Coronary artery (tissue), 2 donors: ENCODE measurements around the gene CTIF.

Experiments used
- DNase-seq: peaks from one replicate; pipeline ENCODE4 v3.0.0-alpha.2; 2017; ENCODE audit warnings: low spot score
- H3K27ac ChIP-seq, 2 donors: fragments of 200-600 bp; sonication (generic); one replicate each; pipeline ENCODE4 v1.5.1; 2016 to 2019
- H3K4me3 ChIP-seq: fragments of 200-600 bp; sonication (generic); 2 replicates; pipeline ENCODE4 v1.5.1; 2016; ENCODE audit warnings: mild to moderate bottlenecking, moderate library complexity
- TF ChIP-seq, protein P1 (sequence below): fragments of 200-600 bp; sonication (generic); IDR thresholded peaks from one replicate; pipeline ENCODE4 v1.5.1; 2019; ENCODE audit warnings: antibody characterized with exemption

CTIF gene

DNA sequence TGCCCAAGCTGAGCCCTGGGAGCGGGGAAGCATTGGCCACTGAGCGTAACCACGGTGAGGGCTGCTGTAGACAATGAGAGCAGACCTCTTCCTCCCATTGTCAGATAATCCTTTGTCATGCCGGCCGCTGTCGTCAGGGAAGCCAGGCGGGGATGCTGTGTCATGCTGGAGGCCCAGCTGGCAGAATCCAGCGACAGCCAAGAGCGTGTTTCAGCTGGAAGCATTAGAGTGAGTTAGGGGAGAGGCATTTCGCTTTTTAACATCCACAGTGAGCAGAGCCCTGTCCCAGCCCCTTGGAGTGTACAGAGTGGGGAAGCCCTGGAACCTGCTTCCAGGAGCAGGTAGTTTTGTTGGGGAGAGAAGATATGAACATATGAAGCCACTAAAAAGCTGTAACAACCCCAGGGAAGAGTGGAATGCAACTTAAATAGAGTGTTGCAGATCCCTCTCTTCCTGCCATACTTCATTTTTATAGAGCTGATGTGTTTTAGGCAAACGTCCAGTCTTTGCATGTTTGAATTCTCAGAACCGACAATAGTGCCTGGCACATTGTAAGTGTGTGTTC, 7.0 kb downstream of the CTIF start:
- H3K4me3 ChIP-seq = peak overlapping the region; percentile 42
- DNase-seq = peak; percentile 81
- H3K27ac ChIP-seq = peak overlapping the region; percentile 42 to 82
- TF ChIP-seq, protein P1, sequence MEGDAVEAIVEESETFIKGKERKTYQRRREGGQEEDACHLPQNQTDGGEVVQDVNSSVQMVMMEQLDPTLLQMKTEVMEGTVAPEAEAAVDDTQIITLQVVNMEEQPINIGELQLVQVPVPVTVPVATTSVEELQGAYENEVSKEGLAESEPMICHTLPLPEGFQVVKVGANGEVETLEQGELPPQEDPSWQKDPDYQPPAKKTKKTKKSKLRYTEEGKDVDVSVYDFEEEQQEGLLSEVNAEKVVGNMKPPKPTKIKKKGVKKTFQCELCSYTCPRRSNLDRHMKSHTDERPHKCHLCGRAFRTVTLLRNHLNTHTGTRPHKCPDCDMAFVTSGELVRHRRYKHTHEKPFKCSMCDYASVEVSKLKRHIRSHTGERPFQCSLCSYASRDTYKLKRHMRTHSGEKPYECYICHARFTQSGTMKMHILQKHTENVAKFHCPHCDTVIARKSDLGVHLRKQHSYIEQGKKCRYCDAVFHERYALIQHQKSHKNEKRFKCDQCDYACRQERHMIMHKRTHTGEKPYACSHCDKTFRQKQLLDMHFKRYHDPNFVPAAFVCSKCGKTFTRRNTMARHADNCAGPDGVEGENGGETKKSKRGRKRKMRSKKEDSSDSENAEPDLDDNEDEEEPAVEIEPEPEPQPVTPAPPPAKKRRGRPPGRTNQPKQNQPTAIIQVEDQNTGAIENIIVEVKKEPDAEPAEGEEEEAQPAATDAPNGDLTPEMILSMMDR = no peak

DNA sequence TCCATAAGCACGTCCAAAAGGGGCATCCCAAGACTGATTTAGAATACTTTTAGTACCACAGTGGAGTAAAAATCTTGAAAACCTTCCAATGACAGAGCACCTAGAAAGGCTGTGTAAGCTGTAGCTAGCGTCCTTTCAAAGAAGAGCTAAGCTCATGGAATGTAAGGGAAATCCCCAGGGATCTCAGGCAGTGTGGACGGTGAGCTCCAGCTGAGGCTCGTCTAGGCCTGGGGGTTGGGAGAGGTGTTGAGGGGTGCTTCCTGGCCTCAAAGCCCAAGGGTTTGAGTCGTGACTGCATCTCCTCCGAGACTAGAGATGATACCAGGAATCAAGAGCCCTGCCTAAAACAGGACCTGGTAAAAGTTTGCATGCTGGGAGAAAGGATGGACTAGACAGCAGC, 7.6 kb downstream of the CTIF start:
- DNase-seq = peak; percentile 69
- peak overlapping the region; percentile 42 to 82 for H3K27ac ChIP-seq
- TF ChIP-seq, protein P1 = no peak
- no peak overlapping the region for H3K4me3 ChIP-seq

DNA sequence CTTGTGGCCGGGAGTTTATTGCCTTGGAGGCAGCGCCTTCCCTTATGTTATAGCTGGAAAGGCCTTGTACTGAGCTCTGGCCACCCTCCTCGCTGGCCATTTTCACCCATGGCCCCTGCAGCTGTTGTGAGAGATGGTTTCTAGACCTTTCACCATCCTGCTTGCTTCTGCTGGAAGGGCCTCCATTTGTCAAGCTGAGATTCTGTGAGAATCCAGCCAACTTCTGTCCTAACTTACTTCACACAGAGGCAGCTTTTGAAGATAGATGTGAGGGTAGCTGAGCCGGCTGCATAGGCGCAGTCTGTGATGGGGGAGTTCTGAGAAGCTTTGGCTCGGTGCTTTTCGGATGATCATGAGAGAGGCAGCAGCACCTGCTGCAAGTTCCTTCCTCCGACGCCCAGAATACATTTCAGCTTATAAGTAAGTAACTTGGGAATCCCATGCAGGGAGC, 8.7 kb downstream of the CTIF start:
- peak overlapping the region; percentile 45 to 82 for H3K27ac ChIP-seq
- DNase-seq = peak; percentile 61
- TF ChIP-seq, protein P1 = no peak
- peak overlapping the region; percentile 30 for H3K4me3 ChIP-seq

DNA sequence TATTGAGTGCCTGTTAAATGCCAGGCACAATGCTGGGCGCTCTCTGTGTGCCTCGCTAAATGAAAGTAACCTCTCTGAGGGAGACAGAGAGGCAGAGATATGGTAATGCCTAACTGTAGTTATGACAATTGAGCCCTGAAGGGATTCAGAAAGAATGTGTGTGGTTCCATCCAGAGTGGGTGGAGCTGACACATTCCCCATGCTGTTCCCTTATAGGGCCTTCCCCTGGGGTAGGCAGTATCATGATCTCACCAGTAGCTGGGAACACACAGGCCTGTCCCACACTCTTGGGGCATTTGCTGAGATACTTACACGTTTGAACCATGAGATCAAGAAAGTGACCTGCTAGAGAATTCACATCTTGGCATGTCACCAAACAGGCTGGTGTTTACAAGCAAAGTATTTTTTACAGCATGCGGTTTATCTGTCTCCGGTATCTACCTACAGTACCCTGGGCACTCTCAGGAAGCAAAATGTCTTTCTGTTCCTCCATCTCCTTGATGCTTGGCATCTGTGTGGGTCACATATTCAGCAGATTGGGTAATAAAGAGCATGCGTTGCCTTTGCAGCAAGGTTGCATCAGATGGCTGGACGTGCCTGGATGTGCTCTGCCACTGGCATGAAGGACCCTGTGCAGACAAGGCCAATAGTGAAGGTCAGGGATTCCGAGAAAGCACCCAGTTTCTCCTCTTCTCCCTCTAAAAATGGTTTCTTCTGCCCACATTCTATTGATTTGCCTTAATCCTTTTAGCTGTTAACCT, 9.4 kb downstream of the CTIF start:
- Histone ChIP-seq H3K27ac (peak overlapping the region; percentile 45 to 82), H3K4me3 (peak overlapping the region; percentile 30)
- TF ChIP-seq, protein P1 = no peak
- DNase-seq = peak; percentile 72

DNA sequence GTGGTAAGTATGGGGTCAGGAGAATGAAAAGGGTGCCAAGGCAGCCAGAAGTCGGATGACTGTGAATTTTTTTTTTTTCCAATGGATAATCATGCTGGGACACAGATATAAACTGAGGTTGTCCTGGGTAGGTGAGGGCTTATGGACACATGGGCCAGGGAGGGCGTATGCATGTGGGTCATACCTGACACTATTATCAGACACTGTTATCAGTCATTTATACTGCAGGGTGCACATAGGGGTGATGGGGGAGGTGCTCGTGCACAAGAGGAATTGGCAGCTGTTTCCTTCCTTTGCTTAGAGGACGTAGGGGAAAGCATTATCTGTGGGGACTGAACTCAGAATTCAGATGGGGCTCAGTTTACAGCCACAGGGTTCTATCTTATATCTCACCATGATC, 10.1 kb downstream of the CTIF start:
- Histone ChIP-seq H3K27ac (peak overlapping the region; percentile 45 to 82), H3K4me3 (no peak overlapping the region)
- TF ChIP-seq, protein P1 = no peak
- peak; percentile 31 for DNase-seq

DNA sequence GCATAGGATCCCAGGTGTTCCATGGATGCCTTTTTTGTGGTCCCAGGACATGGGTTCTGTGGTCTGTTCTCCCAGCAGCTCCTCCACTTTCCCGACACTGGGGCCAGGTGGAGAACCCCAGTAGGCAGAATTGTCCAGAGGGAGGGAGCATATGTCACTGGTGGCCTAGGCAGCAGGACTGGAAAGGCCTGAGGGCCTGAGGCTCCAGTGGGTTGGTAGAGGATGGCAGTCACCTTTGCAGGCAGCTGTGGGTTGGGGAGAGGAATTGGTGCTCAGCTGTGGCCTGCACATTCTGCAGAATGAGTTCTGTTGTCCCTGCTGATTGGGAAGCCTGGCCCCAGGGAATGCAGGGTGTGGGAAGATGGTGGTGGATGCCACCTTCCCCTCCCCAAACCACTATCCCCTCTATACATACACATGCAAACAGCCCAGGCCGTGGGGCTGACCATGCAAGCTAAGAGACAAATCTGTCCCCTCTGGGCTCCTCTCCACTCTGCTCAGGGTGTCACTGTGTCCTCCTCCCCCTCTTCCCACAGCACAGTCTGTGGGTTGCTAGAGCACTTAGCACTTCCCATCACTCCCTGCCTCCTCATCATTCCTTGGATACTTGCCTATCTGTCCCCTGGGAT, 11.4 kb downstream of the CTIF start:
- Histone ChIP-seq H3K27ac (peak overlapping the region in 1 of 2 donors; percentile 5), H3K4me3 (no peak overlapping the region)
- peak; percentile 46 for DNase-seq
- TF ChIP-seq, protein P1 = no peak
